Kidney tubule cell (primary cell): ENCODE measurements around the gene S100A7.
"Not testable (repeated sequence)": the region's sequence is repeated elsewhere in the genome, so short reads cannot be mapped to it uniquely, and the experiment has no call there.

ENCODE experiments used
- DNase-seq: peaks from one replicate; pipeline ENCODE4 v3.0.0-alpha.2; 2018; ENCODE audit warnings: low spot score

The S100A7 gene

DNA sequence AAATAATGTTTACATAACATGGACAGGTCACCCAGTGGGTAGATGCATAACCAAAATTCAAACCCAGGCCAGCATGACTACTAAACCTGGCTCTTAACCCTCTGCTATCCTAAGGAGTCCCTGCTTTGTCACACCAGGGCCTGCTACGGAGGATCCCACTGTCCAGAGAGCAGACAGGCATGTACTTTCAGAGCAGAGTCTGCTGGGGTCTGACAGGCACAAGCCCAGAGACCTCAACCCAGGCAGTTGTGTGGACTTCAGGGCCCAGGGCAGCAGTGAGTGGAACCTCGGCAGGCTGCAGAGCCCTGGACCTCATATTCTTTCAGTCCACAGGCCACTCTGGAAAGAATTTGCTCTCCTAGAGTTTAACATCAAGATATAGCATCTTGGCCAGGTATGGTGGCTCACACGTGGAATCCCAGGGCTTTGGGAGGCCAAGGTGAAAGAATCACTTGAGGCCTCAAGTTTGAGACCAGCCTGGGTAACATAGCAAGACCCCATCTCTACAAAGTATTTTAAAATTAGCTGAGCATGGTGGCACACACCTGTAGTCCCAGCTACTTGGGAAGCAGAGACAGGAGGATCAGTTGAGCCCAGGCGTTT, 16.1 kb upstream of the S100A7 start:
- DNase-seq: no peak

DNA sequence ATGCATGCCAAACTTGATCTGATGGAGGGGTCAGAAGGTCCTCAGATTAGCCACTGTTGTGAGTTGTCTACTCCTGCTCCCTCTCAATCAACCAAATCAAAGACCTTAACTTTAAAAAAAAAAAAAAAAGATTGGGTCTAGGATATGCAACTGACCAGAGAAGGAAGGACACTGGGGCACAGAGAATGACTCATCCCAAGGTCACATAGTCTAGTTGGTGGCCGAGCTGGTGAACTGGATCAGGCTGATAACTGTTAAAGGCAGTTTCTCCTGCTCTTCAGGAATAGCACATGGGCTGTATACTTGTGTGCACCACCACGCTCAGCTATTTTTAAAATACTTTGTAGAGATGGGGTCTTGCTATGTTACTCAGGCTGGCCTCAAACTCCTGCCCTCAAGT, 14.8 kb upstream of the S100A7 start:
- no peak for DNase-seq

DNA sequence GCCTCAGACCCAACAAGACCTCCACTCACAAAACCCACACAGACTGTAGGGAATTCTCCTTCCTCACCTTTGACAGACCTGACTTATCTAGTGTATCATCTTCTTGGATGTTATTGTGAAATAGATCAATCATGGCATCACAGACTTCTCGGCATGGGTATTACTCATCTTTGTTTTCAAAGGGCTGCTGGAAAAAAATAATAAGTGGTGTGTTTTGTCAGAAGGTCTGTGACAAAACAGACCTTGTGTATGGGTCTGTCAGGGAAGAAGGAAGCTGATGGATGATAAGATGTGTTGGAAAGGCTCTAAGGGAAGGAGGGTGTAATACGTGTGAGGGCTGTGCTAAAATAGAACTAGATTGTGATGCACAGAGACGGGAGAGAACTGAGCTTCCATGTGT, 13.9 kb upstream of the S100A7 start:
- DNase-seq: no peak

DNA sequence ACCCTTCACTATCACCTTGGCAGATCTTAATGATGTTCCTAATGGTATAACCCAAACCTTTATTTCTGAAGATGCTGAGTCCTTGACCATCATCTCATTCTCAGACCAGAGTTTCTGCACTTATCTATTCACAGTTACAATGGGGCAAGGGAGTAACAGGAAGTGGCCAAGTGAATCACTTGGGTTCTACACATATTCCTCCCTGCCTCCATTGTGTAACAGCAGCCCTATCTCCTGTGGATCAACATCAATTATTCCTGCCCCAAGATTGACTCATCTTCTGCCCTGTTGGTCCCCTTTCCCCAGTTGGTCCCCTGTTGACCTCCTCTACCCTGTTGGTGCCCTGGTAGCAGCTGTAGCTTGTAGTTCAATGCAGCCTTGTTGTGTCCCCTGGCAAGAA, 10.3 kb upstream of the S100A7 start:
- DNase-seq: peak; percentile 3

DNA sequence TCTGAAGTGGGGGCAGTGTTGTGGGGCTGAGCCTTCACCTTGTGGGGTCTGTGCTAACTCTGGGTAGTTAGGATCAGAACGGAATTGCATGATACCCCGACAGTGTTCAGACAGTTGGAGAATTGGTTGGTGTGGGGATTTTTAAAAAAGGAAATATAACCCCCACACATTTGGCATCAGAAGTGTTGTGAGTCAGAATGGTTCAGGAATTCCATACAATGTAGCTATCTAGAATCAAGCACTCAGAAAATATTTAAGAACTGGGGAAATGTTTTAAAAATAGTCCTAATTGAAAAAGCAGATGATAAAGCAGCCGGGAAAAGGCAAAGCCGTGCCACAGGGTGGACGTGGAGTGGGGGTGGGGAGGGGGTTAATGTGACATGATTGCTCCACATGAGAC, 6.5 kb upstream of the S100A7 start:
- DNase-seq: no peak

DNA sequence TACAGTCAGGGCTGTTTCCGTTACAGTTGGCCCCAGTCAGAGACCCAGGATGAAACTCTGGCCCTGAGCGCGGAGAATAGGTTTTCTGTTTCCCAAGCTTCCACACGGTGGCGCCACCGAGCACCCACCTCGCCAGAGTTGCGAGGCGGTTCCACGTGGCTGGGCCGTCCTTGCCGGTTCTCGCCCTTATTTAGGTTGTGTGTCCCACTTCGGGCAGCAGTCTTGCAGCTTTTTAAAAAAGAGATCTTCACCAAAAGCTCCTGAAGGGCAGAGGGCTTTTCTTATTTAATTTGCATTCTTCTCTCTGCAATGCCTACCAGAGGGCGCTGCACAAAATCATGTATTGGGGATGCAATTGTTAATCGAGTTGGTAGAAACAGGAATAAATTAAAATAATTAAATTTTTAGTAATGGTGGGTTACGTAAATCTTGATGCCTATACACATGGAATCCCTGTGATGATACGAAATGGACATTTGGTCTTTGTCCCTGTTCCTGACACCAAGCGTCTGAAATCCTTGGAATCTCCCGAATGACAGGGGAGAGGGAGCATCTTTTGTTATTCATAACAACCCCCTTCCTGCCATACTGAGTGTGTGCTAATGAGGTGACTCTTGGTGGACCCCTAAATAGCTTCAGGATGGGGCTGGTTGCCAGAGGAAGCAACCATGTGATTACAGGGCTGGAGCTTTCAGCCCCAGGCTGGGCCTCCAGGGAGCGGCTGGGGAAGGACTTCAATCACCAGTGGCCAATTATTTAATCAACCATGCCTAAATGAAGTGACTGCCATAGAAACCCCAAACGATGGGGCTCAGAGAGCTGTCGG, 5.6 kb upstream of the S100A7 start:
- DNase-seq: peak; percentile 51

DNA sequence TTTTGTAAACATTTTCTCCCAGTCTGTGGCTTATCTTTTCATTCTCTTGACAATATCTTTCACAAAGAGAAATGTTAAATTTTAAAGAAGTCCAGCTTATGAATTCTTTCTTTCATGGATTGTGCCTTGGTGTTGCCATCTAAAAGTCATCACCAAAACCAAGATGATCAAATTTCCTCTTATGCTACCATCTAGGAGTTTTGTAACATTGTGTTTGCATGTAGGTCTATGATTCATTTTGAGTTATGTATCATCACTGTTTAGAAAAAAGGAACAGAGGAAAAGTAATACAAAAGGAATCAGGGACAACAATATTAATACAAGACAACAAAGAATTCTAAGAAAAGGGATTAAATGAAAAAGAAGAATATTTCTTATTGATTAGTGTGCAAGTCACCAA, 2.3 kb upstream of the S100A7 start:
- DNase-seq: not testable (repeated sequence)

DNA sequence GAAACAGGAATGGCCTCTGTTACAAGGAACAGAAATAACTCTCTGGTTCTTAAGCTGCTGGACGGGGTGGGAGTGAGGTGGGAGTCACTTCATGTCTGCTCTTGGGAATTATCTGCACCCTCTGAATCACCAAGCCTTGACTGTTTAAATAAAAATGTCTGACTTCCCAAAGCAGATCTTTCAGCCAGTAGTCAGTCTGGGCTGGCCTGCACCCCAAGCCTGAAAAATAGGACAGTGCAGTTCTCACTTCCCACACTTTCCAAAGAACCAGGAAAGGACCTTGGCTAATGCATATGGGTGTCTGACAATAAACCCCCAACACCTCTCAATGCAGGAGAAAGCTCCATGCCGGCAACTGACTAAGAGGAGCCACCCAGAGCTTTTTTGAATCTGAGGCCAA, 796 bp downstream of the S100A7 start:
- DNase-seq: no peak

DNA sequence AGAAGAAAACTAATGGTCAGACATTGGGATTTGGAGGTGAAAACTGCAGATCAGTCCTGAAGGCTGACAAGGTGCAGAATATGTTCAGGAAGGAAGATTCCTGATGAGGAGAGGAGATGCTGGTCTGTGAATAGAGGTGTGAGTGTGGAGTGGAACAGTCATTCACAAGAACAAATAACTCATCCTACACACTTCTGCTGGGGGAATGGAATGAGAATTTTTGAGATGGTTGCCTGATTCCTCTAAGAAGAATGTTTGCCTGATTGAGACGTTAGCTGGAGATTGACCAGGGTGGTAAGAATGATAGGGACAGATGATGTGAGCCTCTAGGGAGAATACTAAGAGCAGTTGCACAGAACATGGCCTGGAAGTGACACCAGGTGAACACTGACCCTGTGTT, 4.1 kb downstream of the S100A7 start:
- DNase-seq: no peak

DNA sequence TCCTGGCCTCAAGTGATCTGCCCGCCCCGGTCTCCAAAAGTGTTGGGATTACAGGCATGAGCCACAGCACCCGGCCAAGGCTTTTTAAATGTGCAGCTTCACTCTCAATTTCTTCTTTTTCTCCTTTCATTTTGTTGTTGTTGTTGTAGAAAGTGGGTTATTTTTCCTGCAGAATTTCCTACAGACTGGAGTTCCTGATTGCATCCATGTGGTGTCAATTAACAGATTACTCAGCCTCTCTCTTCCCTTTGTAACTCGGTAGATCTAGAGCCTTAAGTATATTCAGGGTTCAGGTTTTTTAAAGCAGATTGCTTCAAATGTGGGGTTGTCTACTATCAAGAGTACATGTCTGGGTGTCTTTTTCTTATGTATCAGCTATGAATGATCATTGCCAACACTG, 11.6 kb downstream of the S100A7 start:
- DNase-seq: not testable (repeated sequence)

DNA sequence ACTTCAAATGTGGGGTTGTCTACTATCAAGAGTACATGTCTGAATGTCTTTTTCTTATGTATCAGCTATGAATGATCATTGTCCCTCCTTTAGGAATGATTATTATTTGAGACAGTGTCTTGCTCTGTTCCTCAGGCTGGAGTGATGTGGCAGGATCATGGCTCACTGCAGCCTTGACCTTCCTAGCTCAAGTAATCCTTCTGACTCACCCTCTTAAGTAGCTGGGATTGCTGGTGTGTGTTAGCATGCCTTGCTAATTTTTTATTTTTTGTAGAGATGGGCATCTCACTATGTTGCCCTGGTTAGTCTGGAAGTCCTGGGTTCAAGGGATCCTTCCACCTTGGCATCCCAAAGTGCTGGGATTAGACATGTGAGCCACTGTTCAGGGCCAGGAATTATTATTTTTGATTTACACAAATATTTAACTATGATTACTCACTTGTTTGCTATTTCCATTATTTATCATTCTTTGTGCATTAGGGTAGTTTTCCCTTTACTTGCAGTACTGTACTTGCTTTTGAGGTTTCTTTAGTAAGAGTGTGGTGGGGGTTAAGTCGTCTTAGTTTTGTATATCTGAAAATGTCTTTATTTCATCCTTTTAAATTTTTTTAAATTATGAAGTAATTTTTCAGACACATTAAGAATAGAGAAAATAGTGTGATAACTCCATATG, 12.8 kb downstream of the S100A7 start:
- peak; percentile 62 for DNase-seq

DNA sequence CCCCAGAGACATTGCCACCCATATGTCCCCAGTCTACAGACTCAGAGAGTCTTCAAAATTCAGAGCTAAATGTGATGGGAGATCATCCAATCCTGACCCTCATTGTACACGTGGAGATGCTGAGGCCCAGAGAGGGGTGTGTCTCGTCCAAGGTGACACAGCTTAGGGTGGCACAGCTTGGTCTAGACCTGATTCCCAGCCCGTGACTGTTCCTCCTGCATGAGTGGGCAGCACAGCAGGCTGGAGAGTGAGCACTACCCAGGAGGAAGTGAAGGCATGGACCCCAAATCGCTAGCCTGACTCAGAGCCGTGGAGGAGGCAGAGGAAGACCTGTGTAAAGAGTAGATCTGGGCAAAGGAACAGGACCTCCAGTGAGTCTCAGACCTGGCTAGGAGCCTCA, 16.4 kb downstream of the S100A7 start:
- DNase-seq: no peak

DNA sequence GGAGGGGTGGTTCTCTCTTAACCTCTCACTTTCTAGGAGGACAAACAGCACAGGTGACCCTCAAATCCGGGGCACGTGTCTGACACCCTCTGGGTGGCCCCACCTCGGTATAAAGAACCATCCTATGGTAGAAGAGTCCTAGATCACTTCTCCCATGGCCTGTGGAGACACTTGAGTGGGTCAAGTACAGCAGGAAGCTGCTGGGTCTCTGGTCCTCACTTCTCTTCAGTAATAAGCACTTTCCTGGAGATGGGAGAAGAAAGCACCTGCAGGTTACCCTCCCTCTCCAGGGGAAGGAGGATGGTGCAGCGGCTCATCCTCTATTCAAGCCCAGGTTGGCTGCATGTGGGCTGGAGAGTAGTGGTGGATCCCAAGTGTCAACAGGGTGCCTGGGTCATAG, 17.0 kb downstream of the S100A7 start:
- DNase-seq: no peak

DNA sequence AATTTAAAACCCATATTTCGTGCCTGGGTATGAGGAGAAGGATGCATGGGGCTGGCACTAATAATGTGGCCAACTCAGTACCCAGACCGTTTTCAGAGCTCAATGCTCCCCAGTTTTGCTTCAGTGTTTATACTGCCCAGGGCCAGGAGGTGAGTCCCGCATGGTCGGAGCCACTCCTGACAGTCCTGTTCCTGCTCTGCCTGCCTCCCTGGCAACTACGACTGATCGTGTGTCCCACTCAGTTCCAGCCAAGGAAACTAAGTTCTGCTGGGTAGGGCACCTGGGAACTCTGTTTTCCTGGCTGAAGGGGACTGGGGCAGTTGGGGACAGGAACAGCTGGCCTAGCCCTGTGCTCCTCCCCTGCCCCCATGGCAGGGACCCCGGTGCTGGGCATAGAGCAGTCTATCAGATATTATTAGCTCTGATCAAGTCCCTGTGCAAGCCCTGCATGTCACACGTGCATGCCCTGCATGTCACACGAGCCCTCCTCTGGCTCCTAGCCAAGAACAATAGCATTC, 19.2 kb downstream of the S100A7 start:
- no peak for DNase-seq

DNA sequence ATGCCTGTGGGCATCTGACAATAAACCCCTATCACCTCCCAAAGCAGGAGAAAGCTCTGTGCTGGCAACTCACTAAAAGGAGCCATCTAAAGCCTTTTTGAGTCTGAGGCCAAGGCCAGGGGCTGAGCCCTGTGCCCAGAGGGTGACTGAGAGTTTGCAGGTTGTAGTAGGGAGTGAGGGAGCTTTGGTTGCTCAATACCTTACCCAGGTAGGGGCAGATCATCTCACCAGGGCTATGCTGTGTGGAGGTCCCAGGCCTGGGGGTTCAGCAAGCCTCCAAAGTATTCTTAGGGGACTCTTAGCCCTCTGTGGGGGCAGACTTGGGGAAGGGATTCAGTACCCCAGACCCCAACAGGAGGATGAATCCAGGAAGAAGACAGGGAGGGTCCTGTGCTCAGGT, 21.2 kb downstream of the S100A7 start:
- no peak for DNase-seq

DNA sequence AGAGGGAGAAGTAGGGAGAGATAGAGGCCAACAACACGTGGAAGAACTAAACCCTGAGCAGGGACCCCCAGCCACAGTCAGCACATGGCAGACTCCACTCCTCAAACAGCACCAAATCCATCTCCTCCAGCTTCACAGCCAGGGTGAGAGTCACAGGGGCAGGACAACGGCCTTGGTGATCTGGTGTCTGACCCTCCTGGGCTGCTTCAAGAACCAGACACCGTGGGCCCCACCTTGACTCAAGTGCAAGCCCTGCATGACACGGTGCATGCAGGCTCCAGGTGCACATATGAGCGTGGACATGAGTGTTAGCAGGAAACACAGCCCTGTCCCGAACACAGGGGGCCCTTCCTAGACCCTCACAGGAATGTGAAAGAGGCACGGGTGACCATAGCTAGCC, 21.9 kb downstream of the S100A7 start:
- DNase-seq: no peak

DNA sequence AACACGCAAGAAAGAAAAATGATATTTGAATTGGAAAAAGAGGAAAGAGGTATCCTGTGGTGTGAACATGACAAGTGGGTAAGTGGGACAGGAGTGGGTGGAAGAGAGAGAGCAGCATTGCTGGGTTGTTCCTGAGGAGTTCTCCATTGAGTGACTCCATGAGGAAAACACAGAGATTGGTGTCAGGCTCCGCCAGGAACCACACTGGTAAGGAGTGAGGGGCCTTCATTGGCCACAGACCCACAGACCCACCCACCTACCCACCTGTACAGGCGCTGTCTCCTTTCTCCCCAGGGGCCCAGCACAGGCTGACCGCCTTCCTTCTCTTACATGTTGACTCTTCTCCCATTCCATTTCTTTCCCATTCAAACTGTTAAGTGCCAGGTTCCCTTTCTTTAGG, 23.2 kb downstream of the S100A7 start:
- no peak for DNase-seq

DNA sequence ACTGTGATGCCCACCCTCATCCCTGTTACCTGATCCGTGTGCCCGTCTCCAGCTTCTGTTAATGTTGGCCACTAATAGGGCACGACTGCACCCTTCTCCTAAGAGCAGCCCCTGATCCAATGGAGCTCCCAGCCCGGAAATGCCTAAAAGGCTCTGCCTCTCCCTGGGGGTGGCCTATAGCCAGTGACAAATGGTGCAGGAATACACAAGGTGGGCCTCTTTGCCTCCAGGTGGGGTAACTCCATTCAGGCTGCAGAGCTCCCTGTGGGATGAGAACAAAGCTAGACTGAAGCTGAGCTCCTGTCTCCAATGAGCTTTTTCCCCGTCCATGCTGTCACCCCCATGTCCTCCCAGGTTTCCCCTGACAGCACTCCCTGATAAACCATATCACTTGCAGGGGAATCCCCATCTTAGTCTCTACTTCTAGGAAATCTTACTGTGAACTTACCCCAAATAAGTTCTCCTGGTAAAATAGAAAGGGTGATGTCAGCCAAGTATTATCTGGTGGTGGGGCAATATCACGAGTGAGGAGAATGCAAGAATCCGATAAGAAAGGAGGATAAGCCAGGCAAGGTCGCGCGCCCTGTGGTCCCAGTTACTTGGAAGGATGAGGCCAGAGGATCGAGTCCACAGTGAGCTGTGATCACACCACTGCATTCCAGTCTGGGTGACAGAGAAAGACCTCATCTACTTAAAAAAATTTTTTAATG, 25.6 kb downstream of the S100A7 start:
- no peak for DNase-seq

DNA sequence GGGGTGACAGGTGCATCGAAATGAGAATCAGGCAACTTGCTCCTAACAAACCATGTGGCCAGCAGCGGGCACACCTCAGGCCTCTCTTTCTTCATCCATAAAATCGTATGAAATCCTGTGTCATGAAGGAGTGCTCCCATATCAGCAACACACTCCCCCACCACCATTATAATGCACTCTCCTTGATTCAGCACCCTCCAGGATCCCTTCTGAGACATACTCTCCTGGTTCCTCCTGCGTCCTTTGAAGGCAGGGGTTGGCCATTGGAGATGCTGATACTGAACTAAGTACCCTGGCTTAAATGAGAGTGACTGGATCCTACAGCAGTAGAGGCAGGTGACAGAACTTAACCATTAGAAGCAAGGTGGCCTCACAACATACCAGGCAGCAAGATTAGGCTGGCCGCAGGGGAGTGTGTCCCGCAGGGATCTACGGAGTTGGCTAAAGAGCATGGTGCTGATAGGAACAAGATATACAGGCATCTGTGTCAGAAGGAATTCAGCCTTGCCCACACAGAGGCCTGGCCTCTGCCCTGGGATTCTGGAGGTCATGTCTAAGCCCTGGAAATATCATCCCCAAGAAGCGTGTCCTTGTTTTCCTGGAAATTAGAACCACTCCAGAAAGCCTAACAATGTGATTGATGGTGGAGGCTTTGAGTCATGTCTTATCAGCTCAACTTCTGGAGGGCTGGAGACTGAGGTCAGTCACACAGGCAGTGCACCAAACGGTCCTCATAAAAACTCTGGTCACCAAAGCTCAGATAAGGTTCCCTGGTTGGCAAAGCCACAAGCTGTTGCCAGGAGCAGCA, 27.4 kb downstream of the S100A7 start:
- DNase-seq: no peak

DNA sequence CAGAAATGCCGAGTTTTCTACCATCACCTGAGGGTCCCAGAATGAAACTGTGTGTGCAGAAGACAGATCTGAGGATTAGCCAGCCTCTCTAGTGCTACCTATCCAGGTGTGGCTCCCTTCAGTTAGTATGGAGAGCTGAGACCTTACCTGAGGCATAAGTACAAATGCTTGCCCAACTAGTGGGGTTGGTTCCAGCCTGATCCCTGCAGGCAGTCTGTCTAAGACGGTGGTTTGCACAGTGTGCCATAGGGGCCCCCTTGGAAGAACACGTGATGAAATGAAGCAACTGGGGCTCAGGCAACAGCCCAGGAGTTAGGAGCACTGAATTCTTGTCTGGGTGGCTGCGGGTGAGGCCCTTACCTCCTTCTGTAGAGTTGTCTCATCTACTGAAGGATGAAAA, 28.5 kb downstream of the S100A7 start:
- DNase-seq: no peak

DNA sequence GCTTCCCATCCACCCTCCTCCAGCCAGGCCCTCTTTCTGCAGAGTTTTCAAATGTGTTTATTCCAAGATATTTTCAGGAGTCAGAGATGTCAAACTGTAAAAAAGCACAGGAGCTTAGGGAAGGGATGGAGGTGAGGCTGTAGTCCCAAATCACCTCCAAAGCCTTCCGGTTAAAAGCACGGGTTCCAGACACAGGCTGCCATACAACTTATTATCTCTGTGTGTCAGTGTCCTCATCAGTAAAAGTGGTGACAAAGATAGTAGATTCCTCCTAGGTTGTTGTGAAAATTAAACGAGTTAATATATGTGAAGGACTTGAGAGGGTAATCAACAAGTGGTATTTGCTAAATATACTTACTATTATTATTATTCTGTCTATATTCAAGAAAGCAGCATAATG, 29.0 kb downstream of the S100A7 start:
- DNase-seq: no peak

DNA sequence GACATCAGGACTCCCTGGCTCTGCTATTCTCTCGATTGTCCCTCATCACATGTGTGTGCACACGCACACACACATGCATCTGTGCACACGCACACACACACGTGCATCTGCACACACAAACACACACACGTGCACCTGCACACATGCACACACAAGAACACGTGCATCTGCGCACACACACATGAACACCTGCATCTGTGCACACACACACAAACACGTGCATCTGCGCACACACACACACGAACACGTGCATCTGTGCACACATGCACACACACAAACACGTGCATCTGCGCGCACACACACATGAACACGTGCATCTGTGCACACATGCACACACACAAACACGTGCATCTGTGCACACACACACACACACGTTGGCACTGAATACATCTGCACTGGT, 29.4 kb downstream of the S100A7 start:
- DNase-seq: no peak
